NCI-H2196 (cell line): Measurements from ENCODE around the gene HOXB1.

ENCODE experiments used
- DNase-seq: peaks from one replicate; lab custom pipeline; 2025; ENCODE audit not compliant: unreplicated experiment; lab: John Stamatoyannopoulos, UW

HOXB1 gene

DNA sequence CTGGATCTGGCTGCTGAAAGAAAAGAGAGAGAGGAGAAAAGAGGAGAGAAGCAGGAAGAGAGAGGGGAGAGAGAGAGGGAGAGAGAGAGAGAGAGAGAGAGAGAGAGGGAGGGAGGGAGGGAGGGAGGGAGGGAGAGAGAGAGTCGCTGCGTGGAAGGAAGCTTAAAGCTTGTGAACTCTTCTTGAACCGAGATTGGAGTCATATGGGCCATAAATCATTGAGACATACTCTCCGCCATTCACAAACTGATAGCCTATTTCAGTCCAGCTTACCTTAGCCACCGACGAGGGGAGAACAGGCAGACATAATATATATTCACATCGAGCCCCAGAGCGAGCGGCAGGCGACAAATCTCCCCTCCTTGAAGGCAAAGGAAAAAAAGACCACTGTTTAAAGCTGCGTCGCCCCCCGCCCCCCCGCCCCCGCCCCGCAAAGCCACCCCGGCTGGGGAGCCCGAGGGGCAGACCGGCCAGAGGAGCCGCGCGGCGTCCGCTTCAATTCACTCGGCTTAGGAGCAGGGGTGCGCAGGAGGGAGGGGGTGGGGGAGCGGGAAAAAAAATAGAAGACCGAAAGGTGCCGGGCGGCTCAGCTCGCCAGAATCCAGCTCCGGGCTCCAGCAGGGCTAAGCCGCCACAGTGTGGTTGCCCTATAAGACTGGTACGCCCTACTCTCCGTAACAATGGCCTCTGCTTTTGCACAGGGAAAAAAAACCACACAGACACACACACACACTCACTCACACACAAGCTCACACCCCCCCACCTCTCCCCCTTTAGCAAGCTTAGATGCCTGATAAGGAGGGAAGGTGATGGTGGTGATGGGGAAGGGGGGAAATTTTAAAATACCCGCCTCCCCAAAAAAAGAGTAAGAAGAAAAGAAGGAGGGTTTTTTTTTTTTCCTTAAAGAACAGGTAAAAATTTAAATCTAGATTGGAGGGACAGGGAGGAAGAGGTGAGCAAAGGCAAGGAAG is 24.7 kb upstream of the HOXB1 start:
- no peak for DNase-seq

DNA sequence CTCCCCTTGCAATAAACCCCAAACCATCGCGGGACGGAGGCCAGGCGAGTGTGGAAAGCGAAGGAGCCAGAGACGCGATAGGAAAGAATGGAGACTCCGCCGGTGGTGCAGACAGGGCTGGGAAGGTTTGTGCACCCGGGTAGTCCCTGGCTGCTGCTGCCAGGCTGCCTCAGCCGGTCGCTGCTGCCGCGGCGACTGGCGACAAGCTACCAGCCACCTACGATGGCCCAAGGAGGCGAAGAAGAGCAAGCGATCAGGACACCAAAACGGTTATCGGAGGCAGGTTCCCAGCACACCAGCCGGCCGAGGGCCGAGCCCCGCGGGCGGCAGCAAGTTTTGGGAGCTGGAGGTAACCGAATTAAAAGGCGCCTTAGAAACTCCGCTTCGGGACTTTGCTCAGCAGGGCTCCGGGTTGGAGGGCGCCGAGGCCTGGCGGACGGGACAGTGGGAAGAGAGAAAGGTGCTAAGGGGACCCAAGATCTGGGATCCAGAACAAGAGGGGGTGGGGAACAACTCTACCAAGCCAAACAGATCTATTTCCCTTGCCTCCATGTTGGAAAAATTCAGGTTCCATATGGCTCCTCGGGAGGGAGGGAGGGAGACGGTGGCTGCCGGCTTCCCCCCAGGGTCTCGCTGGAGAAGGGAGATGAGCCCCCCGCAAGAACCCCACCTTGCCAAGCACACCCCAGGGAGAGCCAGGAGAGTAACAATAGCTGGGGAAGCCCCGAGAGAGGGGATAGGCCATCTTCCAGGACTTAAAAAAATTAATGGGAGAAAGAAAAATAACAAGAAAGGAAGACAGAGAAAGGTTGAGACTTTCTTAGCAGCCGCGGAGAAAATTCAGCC is 23.8 kb upstream of the HOXB1 start:
- no peak for DNase-seq

DNA sequence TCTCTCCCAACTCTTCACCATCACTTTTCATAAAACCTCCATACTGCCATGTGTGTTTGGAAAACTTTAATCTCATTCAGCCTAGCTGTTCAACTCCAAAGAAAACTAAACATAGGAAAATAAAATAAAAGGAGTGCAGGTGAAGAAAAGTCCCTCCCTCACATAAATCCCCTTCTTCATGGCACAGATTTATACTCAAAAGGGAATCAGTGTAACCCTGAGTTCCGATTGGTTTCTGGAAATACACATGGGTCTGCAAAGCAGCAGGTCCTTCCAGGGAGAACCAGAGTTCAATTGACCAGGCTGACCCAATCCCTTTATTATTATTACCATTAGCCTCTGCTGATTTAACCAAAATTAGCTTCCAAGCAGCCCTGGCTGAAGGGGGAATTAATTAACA is 23.0 kb upstream of the HOXB1 start:
- DNase-seq, result no peak

DNA sequence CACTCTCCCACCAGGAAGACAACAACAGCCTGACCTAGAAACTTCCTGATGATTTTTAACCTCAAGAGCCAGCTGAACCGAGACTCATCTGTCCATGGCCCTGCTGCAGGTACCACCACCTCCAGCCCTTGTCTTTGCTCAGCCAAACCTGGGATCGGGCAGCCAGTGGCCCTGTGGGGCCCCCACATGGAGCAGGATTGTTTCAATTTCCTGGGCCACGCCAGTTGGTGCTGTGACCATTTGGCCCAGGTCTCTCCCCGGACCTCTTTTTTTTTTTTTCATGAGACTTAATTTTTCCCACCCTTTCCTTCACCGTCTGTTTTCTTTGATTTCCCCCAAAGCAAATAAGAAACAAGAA is 22.4 kb upstream of the HOXB1 start:
- DNase-seq, result no peak

DNA sequence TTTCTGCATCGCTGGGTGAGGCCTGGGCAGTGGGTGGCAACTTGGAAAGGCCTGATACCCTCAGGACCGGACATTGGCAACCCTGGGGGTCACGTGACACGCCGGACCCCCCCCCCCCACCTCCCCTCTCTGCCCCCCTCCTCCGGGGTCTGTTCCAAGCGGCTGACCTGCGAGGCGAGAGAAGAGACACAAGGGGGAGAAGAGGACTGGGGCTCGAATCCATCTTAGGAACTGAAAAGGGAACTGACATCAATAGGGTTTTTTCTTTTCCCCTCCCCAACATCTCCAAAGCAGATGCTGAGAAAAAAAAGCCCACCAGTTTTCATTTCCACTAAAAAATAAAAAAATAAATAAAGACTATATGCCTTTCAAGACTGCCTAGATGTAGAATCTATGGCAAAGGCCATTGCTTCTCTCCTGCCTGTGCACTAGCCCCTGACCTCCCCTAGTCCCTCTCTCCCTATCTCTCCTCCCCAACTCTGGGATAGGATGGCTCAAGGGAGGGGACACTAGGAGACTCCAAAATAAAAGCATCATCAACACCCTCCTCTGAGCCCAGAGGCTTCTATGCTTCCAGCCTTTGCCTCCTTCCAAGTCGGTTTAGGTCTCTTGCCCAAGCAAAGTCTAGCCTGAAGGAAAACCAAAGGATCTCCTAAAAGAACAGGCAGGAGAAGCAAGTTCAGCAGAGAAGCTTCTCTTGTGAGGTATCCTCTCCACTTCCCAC is 21.8 kb upstream of the HOXB1 start:
- no peak for DNase-seq

DNA sequence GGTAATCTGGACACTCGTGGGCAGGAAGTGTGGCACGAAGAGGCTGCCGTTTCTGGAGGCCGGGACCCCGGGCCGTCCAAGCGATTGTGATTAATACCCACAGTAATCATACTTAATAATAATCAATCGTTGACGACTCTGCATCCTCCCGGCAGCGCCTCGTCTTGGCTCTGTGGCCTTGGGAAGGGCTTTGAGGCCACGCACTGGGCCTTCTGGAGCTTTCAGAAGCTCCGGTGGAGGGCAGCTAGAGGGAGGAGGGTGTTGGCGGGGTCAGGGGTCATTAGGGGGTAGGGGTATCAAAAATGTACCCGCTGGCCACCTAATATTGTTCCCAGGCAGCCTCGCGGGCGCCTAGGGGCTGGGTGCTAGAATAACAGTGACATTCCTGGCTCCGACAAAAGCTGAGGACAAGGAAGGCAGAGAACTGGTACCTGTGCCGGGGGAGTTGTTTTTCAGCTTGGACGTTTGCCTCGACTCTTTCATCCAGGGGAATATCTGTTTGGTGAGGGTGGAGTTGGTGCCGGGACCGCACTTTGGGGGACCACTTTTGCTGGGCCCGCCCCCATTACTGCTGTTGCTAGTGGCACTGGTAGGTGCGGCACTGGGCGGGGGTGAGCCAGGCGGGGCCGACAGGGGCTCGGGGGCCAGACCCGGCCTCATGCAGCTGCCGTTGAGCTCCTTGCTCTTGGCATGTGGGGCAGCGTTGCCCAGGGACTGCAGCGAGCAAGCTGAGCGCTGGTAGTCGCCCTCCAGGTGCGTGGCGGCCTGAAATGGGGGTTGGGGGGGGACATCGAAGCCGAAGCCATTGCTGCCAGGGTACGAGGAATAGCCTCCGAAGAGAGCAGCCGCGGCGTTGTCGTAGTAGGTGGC is 21.0 kb upstream of the HOXB1 start:
- no peak for DNase-seq

DNA sequence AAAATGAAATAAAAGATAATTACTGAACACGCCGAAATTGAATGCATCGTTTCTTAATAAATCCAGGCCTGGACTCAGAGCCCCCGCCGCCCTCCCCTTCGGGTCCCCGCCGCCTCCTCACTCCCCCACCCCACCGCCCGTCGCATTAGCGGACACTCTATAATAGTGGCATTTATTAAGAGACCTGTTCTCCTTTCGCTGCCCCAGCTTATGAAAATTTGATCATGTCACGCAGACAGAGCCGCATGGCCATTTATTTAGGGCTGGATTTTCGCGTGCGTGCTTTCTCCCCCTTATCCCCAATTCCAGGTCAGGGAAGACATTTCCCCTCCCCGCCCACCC is 20.4 kb upstream of the HOXB1 start:
- DNase-seq, result no peak

DNA sequence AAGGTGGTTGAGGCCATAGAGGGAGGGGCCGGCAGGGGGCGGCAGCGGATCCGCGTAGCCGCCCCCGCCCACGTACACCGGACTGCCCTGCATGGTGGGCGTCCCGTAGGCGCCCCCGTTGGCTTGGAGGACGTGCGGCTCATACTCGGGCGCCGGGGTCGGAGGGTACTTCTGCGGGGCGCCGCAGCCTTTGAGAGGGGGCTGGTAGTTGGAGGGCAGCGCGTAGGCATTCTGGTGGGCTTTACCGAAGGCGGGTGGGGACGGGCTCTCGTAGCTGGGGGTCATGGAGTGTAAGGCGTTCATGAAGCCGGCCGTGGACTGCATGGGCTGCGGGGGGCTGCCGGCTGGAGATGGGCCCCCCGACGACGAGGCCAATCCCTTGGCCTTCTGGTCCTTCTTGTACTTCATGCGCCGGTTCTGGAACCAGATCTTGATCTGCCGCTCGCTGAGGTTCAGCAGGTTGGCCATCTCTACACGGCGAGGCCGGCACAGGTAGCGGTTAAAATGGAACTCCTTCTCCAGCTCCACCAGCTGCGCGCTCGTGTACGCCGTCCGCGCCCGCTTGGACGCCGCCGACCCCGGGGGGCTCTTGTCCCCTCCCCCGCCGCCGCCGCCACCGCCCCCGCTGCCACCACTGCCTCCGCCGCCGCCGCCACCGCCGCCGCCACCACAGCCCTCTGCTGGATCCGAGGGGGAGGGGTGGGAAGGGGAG is 19.8 kb upstream of the HOXB1 start:
- DNase-seq, result no peak

DNA sequence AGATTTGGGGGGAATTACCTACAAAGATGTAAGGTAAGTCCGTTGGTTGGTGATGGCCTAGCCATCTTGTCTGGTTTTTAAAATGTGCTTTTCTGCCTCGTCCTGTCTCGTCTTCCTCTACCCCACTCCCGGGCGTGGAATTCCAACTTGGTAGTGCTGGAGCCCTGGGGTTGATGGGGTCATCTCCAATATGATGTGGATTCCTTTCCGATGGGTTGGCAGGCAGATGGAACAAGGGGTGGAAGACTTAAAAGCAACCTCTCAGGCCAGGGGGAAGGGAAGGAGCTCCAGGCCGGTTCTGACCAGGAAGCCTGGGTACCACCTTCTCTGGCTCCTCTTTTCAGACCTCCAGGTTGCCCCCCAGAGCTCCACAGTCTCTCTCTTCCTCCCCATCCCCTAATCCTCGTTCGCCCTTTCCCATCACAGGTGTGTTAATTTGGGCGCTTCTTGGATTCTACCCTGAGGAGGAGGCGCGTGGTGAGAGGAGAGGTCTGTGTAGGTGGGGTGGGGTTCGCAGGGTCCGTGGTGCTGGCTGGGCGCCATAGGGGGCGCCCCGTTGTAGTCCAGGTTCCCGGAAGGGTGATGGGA is 19.2 kb upstream of the HOXB1 start:
- no peak for DNase-seq

DNA sequence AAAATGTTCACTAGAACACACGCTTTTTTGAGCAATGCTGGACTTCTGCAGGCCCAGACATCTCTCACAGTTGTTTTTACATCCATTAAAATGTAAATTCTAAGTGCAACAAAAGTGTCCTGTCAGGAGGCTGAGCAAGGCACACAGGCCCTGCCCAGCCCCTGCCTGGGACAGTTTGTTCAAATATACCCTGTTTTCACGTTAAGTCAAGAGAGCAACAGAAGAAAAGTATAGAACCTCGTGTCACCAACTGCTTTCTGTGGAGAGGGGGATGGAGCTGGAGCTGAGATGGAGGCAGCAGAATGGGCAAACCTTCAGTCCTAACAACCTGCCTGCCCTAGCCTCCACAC is 18.4 kb upstream of the HOXB1 start:
- DNase-seq, result no peak

DNA sequence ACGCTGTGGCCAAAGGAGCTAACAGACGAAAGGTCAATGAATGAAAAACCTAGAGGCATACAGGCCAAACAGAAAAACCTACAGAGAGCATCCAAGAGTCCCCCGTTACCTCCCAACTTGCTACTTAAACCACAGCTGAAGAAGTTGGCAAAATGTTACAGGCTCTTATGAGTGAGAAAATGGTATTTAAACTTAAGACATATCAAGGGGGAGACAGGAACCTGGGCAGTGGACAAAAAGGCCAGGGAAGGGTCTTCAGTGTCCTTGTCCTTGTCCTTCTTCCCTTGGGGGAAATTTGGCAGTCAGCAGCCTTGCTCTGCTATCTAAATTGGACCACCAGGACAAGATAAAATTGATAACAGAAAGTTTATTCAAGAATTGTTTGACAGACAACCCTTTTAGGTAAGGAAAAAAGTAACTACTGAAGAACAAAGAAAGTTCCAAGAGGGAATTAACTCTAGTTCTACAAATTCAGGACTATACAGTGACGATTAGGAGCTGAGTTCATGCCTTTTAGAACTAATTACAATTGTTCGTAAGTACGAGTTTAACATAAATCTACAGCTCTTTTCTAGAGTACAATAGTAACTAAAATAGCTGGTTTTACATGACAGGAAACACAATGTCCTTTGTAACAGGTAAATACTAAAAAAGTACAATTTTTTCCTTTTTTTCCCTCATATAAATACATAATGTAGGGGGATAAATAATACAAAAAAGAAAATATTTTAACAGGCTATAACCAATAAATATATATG is 17.9 kb upstream of the HOXB1 start:
- no peak for DNase-seq

DNA sequence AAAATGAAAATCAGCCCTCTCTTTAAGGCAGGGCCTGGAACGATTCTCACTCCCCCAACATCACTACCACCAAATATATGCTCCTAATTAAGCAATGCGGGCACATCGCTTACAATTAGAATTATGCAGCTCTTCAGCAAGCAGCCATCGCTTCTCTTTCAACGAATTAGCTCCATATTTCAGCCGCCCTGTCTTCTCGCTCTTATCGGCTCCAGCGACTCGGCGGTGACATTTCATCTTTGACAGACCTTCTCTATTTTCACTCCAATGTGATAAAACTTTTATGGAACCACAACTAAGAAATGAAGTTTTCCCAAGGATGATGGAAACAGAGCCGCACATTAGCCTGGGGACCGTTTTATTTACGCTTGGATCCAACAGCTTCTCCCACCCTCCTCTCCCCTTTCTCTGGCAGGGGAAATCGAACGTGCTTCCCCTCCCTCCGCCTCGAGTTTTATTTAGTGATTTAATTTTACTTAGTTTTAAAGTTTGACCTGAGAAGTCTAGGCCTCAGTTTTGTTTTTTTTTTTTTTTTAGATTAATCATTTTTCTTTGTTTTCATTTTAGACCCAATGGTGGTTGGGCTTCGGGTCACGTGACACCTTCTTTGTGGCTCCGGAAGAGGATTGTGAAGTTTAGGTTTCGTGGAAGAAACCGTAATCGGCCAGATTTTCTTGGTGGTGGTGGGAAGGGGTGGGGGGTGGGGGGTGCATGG is 17.2 kb upstream of the HOXB1 start:
- no peak for DNase-seq

DNA sequence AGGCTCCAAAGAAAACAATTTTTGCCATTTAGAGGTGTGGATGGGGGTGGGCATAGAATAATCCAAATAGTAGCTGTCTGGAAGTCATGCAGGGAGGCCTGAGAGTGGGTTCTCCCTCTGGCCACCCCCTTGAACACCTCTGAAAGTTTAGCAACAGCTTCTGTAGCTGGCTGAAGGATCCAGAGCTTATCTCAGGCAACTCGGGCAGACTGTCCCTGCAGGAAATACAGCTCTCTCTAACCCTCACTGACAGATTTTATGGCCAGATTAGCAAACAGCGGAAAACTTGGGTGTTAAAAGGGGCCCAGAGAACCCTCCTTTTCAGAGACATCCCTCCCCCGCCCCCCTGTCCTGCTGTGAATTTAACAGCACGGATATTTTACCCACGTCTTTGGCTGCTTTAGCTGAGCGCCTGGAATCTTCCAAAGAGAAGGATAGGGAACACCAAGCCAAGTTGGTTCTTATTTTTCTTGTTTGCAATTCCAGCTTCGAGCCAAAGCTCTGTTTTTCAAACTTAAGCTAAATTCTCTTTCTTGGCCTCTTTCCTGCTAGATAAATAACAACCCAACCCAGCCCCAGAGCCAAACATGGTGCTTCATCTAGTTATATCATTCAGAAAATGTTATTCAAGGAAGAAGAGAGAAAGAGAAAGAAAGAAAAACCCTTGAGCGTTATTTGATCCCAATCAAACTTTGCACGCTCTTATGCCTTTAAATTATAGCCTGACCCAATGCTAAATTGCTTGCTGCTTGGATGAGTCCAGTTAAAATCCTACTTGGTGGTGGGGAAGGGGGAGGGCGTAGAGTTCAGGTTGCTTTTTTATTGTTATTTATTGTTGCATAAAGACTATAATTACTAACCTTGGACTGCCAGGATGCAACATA is 16.4 kb upstream of the HOXB1 start:
- DNase-seq, result peak; percentile 48

DNA sequence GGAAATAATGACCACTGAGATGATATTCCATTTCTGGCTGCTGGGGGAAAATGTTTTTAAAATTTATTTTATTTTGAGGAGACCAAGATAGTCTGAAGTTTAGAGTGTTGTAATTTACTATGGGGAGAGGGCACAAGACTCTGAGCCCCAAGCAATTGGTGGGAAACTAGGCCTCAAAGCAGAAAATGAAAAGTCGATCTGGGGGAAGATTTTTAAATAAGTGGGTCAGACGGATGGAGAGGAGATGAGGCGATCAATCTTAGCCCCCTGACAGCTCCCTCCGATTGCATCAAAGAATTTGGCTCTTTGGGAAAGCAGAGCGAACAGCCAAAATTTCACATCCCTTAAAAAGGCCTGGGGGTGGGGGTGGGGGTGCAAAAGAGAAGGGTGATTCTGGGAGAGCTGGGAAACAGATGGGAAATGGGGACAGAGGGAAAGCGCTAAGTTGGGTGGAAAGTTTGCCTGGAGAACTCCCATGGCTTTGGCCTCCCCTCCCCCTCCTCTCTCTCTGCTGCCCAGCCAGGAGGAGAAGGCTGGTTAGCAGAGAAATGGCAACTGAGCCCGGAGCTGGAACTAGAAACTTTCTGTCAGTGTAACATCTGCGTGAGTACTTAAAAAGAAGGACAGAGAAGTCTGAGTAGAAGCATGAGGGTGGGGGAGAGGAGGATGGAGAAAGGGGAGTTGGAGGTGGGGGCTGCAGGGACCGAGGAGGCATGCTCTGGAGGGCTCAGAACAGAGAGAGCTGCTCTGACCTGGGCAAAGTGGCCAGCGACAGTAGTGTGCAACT is 15.5 kb upstream of the HOXB1 start:
- no peak for DNase-seq

DNA sequence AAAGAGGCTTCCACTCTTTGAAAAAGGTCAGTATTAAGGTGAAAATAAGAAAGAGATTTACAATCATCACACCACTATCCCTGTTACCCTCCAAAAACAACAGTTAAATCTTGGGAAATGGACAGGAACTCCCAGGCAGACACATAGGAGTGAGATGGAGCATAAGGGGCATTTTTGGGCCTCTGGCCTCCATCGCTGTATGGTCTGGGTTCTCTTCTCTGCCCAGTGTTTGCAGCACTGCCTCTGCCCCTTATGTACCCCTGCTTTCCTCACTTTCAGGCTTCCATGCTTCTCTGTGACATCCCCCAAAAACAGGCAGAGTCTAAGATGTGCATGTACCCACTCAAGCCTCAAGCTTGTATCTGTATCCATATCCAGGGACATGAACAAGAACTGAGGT is 14.7 kb upstream of the HOXB1 start:
- DNase-seq, result no peak

DNA sequence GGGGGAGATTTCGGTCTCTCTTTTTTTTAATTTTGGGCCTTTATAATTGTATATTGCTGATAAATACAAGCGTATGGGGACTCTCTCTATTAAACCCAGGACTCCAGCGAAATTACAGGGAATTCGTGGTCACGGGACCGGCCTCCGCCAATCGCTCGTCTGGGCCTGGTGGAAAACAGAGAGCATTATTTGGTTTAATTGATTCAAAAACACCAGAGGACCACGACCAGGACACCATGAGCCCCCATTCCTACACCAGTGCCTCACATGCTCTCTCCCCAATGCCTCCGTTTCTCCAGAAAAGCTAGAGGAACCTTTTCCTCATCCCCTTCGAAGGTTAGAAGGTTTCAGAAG is 14.2 kb upstream of the HOXB1 start, which contains the start of gene HOXB2:
TSS of gene HOXB2 (minus strand) at position 88 of the 354 bp plus-strand sequence. CDS start 198 bp downstream, outside the sequence.
- DNase-seq, result peak; percentile 51
